GM13976 (cell line): ENCODE results near the gene ABHD10.

ENCODE experiments used
- DNase-seq: peaks from one replicate; pipeline ENCODE4 v3.0.0; 2012; ENCODE audit warnings: low spot score
- CTCF ChIP-seq: IDR thresholded peaks from 2 replicates; pipeline ENCODE4 v1.5.1; 2012; ENCODE audit warnings: borderline replicate concordance, mild to moderate bottlenecking; ENCODE audit not compliant: insufficient read depth; ENCODE audit errors: extremely low read depth, missing control alignments, control extremely low read depth
- in situ Hi-C: fragments of 300-500 bp; cut with MboI; formaldehyde crosslinking; loops from one replicate; pipeline ENCODE4 v1.12.0; 2022; ENCODE audit warnings: low sequenced_read_pairs, mixed read lengths, inconsistent platforms; ENCODE audit not compliant: unreplicated experiment

ABHD10 gene

GRCh38 chr3:111968319-111969054 lies 10.3 kb upstream of the ABHD10 start:
- in situ Hi-C loops, result no loop called here
- no peak for TF ChIP-seq CTCF
- DNase-seq, result no peak

GRCh38 chr3:111970376-111970775 lies 8.4 kb upstream of the ABHD10 start:
- no peak for DNase-seq
- no peak for TF ChIP-seq CTCF
- in situ Hi-C loops, result loop anchor here (5.0 kb wide), 1 partner anchor 253 kb away; no protein-coding TSS in a partner anchor

GRCh38 chr3:111971533-111972130 lies 7.2 kb upstream of the ABHD10 start:
- DNase-seq, result no peak
- TF ChIP-seq CTCF, result no peak

GRCh38 chr3:111972891-111973290 lies 5.9 kb upstream of the ABHD10 start:
- no peak for DNase-seq
- in situ Hi-C loops, result loop anchor here (5.0 kb wide), 1 partner anchor 256 kb away; no protein-coding TSS in a partner anchor
- TF ChIP-seq CTCF, result no peak

More at GRCh38 chr3:111971533-111972130, 7.2 kb upstream of the ABHD10 start:
- in situ Hi-C loops, result loop anchor here (5.0 kb wide), 1 partner anchor 254 kb away; no protein-coding TSS in a partner anchor

- TF ChIP-seq CTCF, result no peak
- in situ Hi-C loops, result no loop called here
- DNase-seq, result no peak
These were observed 3.7 kb upstream of the ABHD10 start for GRCh38 chr3:111975131-111975530.

GRCh38 chr3:111976254-111976653 lies 2.6 kb upstream of the ABHD10 start:
- in situ Hi-C loops, result no loop called here
- no peak for DNase-seq

More at GRCh38 chr3:111976254-111976653, 2.6 kb upstream of the ABHD10 start:
- no peak for TF ChIP-seq CTCF
